Measurements from ENCODE around the gene SHISA3. TPM values are rescaled to one million over a fixed set of nuclear protein-coding genes. Genes with fewer than 3 reads are reported as not detected.

Gene SHISA3
- not detected in 2 replicates for total RNA-seq

DNA sequence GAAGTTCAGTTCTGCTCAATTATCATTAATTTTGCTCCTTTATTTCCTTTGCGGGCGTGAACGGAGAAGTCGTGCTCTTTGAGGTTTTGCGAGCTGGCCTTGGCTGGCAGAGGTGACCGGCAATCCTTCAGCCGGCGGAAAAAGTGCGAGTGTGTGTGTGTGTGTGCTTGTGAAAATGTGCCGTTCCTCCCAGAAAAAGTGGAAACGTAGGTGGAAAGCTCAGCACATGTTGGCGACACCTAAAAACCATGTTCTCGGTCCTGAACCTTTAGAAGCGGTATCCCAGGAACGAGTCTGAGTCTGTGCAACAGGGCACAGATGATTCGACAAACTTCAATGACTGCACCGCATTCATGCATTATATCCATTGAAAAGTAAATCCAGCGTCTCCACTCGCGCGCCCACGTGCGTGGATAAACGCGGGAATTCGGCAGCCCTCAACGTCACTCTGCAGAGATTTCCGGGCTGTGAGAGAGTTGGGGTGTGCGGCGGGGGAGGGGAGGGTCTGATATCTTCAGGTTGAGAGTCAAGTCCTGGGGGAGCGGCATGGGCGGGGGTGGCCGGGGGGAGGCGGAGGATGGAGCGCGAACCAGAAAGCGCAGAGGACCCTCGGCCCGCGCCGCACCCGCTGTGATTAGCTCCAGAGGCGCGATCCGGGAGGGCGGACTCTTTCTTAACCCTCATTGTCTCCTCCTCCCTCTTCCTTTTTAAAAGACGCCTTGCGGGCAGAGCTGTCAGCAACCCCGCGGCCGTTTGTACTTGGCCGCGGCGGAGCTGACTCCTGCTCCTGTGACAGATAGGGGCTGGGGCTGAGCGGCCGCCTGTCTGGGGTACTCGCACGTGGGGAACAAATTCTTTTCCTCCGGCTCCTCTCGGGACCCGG lies at the start of gene SHISA3:
Gene SHISA3 (plus strand): TSS at position 737 of the 883 bp plus-strand sequence. CDS start 569 bp downstream, outside the sequence.

Other genes starting within 250 kb of the SHISA3 start
- not detected in 2 replicates for gene BEND4, start 244.8 kb upstream of the SHISA3 start, total RNA-seq